Progenitor cell of endocrine pancreas (in vitro differentiated cells): ENCODE results near the gene MMAB. TPM values are rescaled to one million over a fixed set of nuclear protein-coding genes. Genes with fewer than 3 reads are reported as not detected.

Experiments used
- DNase-seq: peaks from one replicate; pipeline ENCODE4 v3.0.0; 2021; ENCODE audit warnings: low spot score; ENCODE audit not compliant: unreplicated experiment
- H3K27ac Mint-ChIP-seq: 2 replicates; pipeline ENCODE4 v1.8.0; 2021; ENCODE audit warnings: mild to moderate bottlenecking, moderate library complexity, mixed read lengths
- H3K27me3 Mint-ChIP-seq: 2 replicates; pipeline ENCODE4 v1.8.0; 2021; ENCODE audit warnings: mixed read lengths
- H3K36me3 Mint-ChIP-seq: 2 replicates; pipeline ENCODE4 v1.8.0; 2022; ENCODE audit warnings: mixed read lengths; ENCODE audit not compliant: insufficient read depth
- H3K4me1 Mint-ChIP-seq: 2 replicates; pipeline ENCODE4 v1.8.0; 2021; ENCODE audit warnings: low read depth, mixed read lengths
- H3K4me3 Mint-ChIP-seq: 2 replicates; pipeline ENCODE4 v1.8.0; 2021; ENCODE audit warnings: low read depth, mild to moderate bottlenecking, moderate library complexity, mixed read lengths
- H3K9me3 Mint-ChIP-seq: 2 replicates; pipeline ENCODE4 v1.8.0; 2021; ENCODE audit warnings: low read depth, mixed read lengths
- total RNA-seq: library from RNA; stranded (reverse); gene quantifications from 2 replicates; pipeline ENCODE4 v1.2.1, GENCODE V29; 2021
- TF ChIP-seq, protein P1 (sequence below): fragments of 200-600 bp; sonication (generic); IDR thresholded peaks from one replicate; pipeline ENCODE4 v1.5.0; 2021; ENCODE audit warnings: antibody characterized with exemption, mild to moderate bottlenecking; ENCODE audit not compliant: unreplicated experiment

The MMAB gene
- total RNA-seq, 1 donor from 2014 or later, result 35.3 TPM

DNA sequence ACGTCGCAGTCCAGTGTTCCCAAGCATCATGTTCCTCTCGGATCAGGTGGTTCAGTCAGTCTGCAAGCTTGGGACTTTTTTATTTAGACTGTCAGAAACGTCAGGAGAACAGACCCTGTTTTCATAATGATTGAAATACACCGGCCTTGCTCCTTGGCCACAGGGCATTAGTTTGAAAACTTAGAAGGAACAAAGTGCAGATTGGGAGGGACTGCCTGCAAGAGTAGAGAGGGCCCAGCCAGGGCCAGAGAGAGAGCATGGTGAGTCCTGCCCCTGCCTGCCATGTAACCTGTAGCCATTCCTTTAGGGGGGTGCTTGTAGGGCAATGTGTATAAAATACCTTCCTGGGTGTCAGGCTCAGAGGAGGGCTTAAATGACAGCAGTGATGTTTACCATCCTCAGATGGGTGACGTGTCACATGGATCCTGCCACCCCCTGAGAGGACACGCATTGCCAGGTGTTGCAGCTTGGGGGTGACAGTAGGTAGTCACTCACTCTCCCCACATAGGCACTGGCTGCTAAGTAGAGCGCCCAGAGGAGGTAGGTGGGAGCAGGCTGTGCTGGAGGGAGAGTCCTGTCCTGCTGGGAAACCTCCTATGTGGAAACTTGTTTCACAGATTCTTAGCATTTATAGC is 45.7 kb downstream of the MMAB start:
- Mint-ChIP-seq H3K9me3 (no peaks in the 10 kb centered on the region), H3K27me3 (no peaks in the 10 kb centered on the region), H3K4me1 (no peaks in the 10 kb centered on the region), H3K27ac (no peak overlapping the region), H3K4me3 (no peak overlapping the region), H3K36me3 (peaks cover 14% of the 10 kb centered on the region)
- TF ChIP-seq, protein P1, sequence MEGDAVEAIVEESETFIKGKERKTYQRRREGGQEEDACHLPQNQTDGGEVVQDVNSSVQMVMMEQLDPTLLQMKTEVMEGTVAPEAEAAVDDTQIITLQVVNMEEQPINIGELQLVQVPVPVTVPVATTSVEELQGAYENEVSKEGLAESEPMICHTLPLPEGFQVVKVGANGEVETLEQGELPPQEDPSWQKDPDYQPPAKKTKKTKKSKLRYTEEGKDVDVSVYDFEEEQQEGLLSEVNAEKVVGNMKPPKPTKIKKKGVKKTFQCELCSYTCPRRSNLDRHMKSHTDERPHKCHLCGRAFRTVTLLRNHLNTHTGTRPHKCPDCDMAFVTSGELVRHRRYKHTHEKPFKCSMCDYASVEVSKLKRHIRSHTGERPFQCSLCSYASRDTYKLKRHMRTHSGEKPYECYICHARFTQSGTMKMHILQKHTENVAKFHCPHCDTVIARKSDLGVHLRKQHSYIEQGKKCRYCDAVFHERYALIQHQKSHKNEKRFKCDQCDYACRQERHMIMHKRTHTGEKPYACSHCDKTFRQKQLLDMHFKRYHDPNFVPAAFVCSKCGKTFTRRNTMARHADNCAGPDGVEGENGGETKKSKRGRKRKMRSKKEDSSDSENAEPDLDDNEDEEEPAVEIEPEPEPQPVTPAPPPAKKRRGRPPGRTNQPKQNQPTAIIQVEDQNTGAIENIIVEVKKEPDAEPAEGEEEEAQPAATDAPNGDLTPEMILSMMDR, result no peak
- DNase-seq, result no peak

DNA sequence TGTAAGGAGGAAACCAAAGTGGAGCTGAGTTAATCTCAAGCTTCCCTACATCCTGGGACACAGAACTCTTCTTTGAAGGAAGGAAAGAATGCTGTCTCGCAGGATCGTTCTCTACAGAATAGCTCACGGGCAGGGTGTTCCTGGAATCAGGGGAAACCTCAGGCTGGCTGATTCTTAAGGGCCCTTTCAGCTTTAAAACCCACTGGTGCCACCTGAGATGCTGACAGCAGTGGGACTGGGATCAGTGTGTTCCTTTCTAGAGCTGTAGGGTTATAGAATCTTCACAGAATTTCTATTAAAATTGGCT is 48.1 kb downstream of the MMAB start:
- H3K27ac Mint-ChIP-seq, result no peak overlapping the region
- TF ChIP-seq, protein P1, result no peak
- no peaks in the 10 kb centered on the region for H3K4me1 Mint-ChIP-seq
- H3K36me3 Mint-ChIP-seq, result peaks cover 12% of the 10 kb centered on the region
- H3K9me3 Mint-ChIP-seq, result no peaks in the 10 kb centered on the region
- no peak for DNase-seq
- H3K27me3 Mint-ChIP-seq, result no peaks in the 10 kb centered on the region
- H3K4me3 Mint-ChIP-seq, result no peak overlapping the region

DNA sequence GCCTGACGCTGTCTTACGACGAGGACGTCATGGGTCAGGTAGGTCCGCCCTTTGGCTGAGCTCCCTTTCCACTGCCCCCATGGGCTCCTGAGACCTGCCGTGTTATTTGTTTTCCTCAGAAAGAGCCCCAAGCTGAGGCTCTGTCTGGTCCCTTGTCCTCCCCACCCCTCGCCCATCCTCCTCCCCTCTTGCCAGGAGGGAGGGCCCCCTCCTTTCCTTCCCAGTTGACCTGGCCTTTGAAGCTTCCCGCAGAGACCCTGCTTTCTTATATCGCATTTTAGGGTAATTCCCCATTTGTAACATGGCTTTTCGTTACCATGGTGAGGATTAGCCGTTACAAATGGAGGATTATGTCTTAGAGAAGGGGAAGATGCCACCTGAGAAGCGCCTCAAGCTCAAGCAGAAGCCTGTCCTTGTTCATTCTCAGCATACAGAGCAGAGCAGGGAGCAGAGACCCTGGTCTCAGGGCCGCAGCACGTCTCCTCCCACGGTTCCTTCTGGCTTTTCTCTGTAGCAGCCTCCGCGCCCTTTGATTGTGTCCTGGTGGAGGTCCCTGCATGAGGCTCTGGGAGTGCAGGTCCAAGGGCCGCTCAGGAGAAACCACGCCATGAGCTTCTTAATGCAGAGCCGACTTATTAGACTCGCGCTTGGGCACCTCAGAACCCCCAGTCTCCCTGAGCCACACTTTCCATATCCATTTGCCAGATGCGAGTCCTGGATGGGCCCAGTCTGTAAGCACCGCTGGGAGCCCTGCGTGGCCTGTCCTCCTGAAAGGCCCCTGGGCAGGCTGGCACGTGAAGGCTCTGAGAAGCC is 48.6 kb downstream of the MMAB start:
- H3K9me3 Mint-ChIP-seq, result no peaks in the 10 kb centered on the region
- no peaks in the 10 kb centered on the region for H3K27me3 Mint-ChIP-seq
- no peak overlapping the region for H3K27ac Mint-ChIP-seq
- no peak for DNase-seq
- H3K4me1 Mint-ChIP-seq, result no peaks in the 10 kb centered on the region
- peaks cover 9% of the 10 kb centered on the region for H3K36me3 Mint-ChIP-seq
- no peak overlapping the region for H3K4me3 Mint-ChIP-seq
- TF ChIP-seq, protein P1, result no peak

DNA sequence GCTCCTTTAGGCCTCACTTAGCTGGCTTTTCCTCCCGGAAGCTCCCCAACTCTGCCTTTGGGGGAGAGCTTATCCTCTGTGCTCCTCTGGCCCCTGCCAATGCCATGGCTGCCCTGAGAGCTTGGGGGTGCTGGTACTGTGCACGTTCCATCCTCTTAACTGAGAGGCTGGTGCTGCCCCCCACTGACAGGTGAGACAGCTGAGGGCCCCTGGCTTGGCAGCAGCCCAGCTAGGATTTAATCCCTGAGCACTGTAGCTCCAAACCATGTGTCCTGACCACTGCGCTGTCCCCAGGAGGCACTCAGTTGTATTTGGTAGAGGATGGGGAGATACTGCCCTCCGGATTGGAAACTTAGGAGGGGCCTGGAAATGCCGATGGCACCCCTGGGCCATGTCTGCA is 49.8 kb downstream of the MMAB start:
- DNase-seq, result no peak
- Mint-ChIP-seq H3K27me3 (no peaks in the 10 kb centered on the region), H3K4me1 (no peaks in the 10 kb centered on the region), H3K9me3 (no peaks in the 10 kb centered on the region), H3K27ac (no peak overlapping the region), H3K4me3 (no peak overlapping the region), H3K36me3 (peaks cover 12% of the 10 kb centered on the region)
- TF ChIP-seq, protein P1, result no peak

DNA sequence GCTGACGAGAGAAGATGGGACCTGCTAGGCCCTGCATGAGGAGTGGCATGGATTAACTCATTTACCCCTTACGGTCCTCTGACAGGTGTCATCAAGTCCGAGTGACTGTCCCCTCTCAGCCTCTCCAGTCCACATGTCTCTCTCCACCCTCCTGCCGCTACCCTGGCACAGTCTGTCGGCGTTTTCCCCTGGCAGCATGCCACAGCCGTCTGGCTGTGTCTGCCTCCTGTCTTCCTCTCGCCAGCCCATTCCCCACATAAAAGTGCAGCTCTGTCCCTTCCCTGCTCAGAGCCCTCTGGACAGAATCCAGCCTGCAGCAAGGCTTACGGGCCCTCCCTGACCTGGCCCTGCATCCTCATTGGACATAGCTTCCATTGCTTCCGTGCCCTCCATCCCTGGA is 50.2 kb downstream of the MMAB start:
- H3K9me3 Mint-ChIP-seq, result no peaks in the 10 kb centered on the region
- no peaks in the 10 kb centered on the region for H3K4me1 Mint-ChIP-seq
- no peaks in the 10 kb centered on the region for H3K27me3 Mint-ChIP-seq
- no peak overlapping the region for H3K4me3 Mint-ChIP-seq
- TF ChIP-seq, protein P1, result no peak
- no peak overlapping the region for H3K27ac Mint-ChIP-seq
- DNase-seq, result no peak
- H3K36me3 Mint-ChIP-seq, result peaks cover 10% of the 10 kb centered on the region
